ENCODE results near the gene ZBTB7A.

ZBTB7A gene

GRCh38 chr19:4064496-4065260, 2.0 kb downstream of the ZBTB7A start:
- Mint-ChIP-seq H3K27me3 (no peaks in the 10 kb centered on the region), H3K9me3 (no peaks in the 10 kb centered on the region), H3K27ac (no peak overlapping the region), H3K4me1 (peaks cover 31% of the 10 kb centered on the region), H3K36me3 (peaks cover 2% of the 10 kb centered on the region), H3K4me3 (peak overlapping the region; percentile 85)

GRCh38 chr19:4064149-4064495, 2.6 kb downstream of the ZBTB7A start:
- H3K36me3 Mint-ChIP-seq, result peaks cover 2% of the 10 kb centered on the region
- peak overlapping the region; percentile 88 for H3K27ac Mint-ChIP-seq
- no peaks in the 10 kb centered on the region for H3K9me3 Mint-ChIP-seq
- H3K4me1 Mint-ChIP-seq, result peaks cover 26% of the 10 kb centered on the region
- peak overlapping the region; percentile 85 for H3K4me3 Mint-ChIP-seq
- no peaks in the 10 kb centered on the region for H3K27me3 Mint-ChIP-seq

DNA sequence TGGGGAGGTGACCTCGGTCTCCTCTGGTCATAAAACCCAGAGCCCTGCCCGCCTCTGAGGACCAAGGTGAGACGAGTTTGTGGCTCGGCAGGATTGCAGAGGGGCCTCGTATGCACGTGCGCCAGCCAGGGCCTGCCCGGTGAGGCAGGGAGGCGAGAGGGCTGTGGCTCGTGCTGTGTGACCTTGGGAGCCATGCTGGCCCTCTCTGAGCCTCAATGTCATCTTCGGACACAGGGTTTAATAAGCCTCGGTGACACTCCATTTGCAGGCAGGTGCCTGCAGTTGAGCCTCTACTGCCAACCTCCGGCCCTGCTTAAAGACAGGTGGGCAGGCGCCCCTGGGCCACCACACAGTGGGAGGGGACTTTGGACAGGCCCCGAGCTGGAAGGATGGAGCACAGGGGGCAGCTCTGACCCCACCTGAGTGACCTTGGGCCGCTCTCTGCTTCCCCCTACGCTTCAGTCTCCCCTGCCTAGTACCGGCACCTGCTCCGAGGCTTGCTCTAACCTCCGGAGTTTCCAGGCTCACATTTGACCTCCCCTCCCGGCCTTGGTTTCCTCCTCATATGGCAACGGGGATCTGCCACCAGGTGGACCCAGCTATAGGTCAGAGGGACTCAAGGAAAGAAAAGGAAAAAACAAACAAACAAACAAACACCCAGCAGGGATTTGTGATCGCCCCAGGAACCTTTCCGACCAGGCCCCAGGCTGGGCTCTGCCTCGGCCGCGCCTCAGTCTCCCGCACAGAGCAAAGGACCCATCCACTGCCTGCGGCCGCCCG, 3.1 kb downstream of the ZBTB7A start:
- Mint-ChIP-seq H3K4me3 (peak overlapping the region; percentile 85), H3K36me3 (peaks cover 2% of the 10 kb centered on the region), H3K4me1 (peaks cover 20% of the 10 kb centered on the region), H3K27ac (peak overlapping the region; percentile 88), H3K27me3 (no peaks in the 10 kb centered on the region), H3K9me3 (no peaks in the 10 kb centered on the region)

DNA sequence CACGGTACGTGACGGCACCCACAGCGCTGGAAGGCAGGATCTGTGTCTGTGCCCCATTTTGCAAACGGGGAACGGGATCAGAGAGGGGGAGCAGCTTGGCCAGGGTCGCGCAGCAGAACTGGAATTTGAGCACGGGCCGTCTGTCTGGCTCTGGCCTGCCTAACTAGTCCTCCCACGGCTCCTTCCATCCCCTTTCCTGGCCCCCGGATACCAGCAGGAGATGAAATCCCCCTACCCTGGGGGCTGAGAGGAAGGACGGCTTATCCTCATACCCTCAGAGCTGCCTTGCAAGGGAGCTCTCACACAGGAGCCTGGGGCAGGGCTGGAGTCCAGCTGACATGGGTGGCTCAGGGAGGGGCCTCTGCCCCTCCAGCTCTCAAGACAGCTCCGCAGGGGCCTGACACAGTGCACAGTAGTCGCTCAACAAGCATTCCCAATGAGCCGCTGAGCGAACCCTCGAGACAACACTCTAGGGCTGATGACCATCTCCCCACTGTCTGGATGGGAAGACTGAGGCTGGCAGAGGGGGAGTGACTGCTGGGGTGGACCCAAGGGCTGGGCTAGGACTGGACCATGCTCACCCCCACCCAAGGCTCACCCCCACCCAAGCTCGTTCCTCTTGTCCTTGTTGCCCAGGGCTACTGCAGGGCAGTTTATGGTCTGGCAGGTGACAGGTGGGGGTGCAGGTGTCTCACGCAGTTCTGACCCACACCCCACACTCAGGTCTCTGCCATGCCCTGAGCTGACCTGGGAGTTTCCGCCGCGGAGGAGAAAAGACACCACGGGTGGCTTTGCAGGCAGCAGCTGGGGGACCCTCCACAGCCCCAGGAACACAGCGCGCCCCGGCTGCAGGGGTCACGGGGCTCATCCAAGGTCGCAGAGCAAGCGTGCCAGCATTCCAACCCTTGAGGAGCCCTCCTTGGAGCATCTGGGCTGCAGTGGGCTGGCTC, 4.0 kb downstream of the ZBTB7A start:
- H3K4me3 Mint-ChIP-seq, result peak overlapping the region; percentile 85
- peaks cover 3% of the 10 kb centered on the region for H3K36me3 Mint-ChIP-seq
- H3K9me3 Mint-ChIP-seq, result no peaks in the 10 kb centered on the region
- no peaks in the 10 kb centered on the region for H3K27me3 Mint-ChIP-seq
- peaks cover 15% of the 10 kb centered on the region for H3K4me1 Mint-ChIP-seq
- peak overlapping the region; percentile 30 for H3K27ac Mint-ChIP-seq

DNA sequence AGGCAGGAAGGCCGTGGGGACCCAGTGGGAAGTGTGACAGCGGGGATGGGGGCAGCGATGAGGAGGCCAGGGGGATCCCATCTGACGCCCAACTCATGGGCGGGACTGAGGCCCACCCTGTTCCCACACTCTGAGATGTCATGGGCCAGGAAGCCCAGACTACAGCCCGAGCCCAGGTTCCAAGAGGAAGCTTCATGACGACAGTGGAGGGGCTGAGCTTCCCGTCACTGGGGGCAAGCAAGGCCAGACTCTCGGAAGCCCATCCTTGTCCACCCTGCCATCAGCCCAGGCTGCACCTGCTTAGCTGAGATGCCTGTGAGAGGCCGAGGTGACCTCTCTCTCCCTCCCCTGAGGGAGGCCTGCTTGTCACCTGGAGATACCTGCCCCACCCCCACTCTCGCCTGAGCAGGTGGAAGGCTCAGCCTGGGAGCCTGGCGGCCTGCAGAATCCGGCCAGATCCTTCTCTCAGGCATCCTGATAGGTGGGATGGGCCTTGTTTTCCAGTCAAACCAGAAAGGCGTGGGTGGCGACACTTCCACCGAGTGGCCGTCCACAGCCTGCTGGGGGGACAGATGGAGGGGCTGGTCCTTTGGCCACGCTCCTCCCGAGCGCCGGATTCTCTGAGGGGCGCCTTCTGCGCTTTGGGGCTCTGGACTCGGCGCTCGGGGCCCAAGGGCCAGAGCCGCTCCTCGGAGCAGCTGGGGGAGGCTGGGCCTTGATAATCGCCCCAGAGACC, 4.8 kb downstream of the ZBTB7A start:
- H3K9me3 Mint-ChIP-seq, result no peaks in the 10 kb centered on the region
- no peak overlapping the region for H3K4me3 Mint-ChIP-seq
- H3K27ac Mint-ChIP-seq, result no peak overlapping the region
- H3K4me1 Mint-ChIP-seq, result peaks cover 20% of the 10 kb centered on the region
- no peaks in the 10 kb centered on the region for H3K27me3 Mint-ChIP-seq
- peaks cover 5% of the 10 kb centered on the region for H3K36me3 Mint-ChIP-seq

DNA sequence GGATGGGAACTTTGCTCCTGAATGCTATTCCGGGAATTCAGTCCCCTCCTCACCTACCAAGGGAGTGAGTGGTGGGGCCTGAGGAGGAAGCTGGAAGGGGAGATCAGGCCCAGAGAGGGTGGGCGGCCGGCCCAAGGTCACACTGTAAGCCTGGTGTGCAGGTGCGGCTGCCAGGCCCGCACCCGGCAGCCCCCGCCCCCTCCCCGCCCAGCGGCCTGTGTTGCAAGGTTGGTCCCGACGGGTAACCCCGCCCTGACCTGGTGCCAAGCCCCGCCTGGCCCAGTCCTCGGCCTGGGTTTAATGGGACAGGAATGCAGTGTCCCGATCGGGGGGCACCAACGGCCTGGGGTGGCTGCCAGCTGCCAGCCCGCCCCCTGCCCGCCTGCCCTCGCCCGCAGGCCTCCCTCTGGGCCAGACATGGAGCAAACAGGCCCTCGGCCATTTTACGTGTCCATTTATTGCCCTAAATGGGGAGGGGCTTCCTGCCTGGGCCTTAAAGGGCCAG, 5.5 kb downstream of the ZBTB7A start:
- Mint-ChIP-seq H3K36me3 (peaks cover 5% of the 10 kb centered on the region), H3K4me3 (no peak overlapping the region), H3K4me1 (peaks cover 20% of the 10 kb centered on the region), H3K9me3 (no peaks in the 10 kb centered on the region), H3K27me3 (no peaks in the 10 kb centered on the region), H3K27ac (no peak overlapping the region)

GRCh38 chr19:4060621-4061177, 6.0 kb downstream of the ZBTB7A start:
- Mint-ChIP-seq H3K4me3 (no peak overlapping the region), H3K27me3 (no peaks in the 10 kb centered on the region), H3K36me3 (peaks cover 5% of the 10 kb centered on the region), H3K9me3 (no peaks in the 10 kb centered on the region), H3K4me1 (peaks cover 25% of the 10 kb centered on the region), H3K27ac (peak overlapping the region; percentile 90)

GRCh38 chr19:4059891-4060620, 6.6 kb downstream of the ZBTB7A start:
- Mint-ChIP-seq H3K36me3 (peaks cover 5% of the 10 kb centered on the region), H3K4me1 (peaks cover 25% of the 10 kb centered on the region), H3K27ac (peak overlapping the region; percentile 90), H3K4me3 (peak overlapping the region; percentile 33), H3K27me3 (no peaks in the 10 kb centered on the region), H3K9me3 (no peaks in the 10 kb centered on the region)

- peaks cover 5% of the 10 kb centered on the region for H3K36me3 Mint-ChIP-seq
- H3K9me3 Mint-ChIP-seq, result no peaks in the 10 kb centered on the region
- H3K27ac Mint-ChIP-seq, result peak overlapping the region; percentile 35
- no peaks in the 10 kb centered on the region for H3K27me3 Mint-ChIP-seq
- H3K4me3 Mint-ChIP-seq, result no peak overlapping the region
- peaks cover 25% of the 10 kb centered on the region for H3K4me1 Mint-ChIP-seq
These were observed 7.2 kb downstream of the ZBTB7A start for GRCh38 chr19:4059453-4059871.

DNA sequence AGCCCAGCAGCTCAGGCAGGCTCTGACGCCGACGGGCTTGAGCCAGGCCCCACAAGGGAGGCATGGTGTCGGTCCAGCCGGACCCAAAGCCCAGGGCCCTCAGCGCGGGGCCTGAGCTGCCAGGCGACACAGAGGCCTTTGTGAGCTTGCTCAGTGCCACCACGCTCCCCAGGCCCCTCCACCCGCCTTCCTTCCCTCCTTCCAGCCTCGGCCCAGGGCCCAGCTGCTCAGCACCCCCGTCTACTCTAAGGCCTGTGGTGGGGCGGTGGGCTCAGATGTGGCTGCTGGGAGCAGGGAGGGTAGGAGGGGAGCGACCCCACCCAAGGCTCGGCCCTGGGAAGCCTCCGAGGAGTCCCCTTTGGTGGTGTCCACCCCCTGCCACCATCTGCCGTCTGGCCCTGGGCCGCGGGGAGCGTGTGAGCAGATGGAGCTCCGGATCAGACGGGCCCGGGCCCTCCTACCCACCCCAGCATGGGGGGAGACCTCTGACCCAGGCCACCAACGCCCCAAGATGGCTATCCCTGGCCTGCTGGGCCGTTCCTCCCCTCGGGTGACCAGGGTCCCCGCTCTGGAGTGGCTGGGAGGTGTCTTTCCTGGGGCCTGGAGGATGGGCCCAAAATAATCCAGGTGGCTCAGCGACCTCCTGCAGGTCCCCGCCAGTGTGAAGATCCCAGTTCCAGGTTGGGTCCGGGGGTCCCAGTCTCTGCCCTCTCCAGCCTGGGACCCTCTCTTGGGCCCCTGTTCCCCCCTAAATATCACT, 7.8 kb downstream of the ZBTB7A start:
- H3K4me3 Mint-ChIP-seq, result no peak overlapping the region
- peaks cover 5% of the 10 kb centered on the region for H3K36me3 Mint-ChIP-seq
- no peaks in the 10 kb centered on the region for H3K9me3 Mint-ChIP-seq
- H3K27me3 Mint-ChIP-seq, result no peaks in the 10 kb centered on the region
- H3K27ac Mint-ChIP-seq, result peak overlapping the region; percentile 35
- peaks cover 25% of the 10 kb centered on the region for H3K4me1 Mint-ChIP-seq

GRCh38 chr19:4057931-4058692, 8.6 kb downstream of the ZBTB7A start:
- Mint-ChIP-seq H3K36me3 (peaks cover 9% of the 10 kb centered on the region), H3K4me1 (peaks cover 28% of the 10 kb centered on the region), H3K9me3 (no peaks in the 10 kb centered on the region), H3K27me3 (no peaks in the 10 kb centered on the region), H3K27ac (no peak overlapping the region), H3K4me3 (no peak overlapping the region)

GRCh38 chr19:4055209-4055552, 11.5 kb downstream of the ZBTB7A start:
- H3K4me3 Mint-ChIP-seq, result no peak overlapping the region
- H3K27ac Mint-ChIP-seq, result no peak overlapping the region
- H3K9me3 Mint-ChIP-seq, result no peaks in the 10 kb centered on the region
- peaks cover 37% of the 10 kb centered on the region for H3K4me1 Mint-ChIP-seq
- peaks cover 21% of the 10 kb centered on the region for H3K36me3 Mint-ChIP-seq
- H3K27me3 Mint-ChIP-seq, result no peaks in the 10 kb centered on the region
